KMS-11 (cell line): ENCODE measurements around the gene CD82.

Experiments used
- H2AFZ ChIP-seq: fragments of 200-600 bp; sonication (generic); 2 replicates; pipeline ENCODE4 v1.6.1; 2016; ENCODE audit warnings: antibody characterized with exemption, mixed run types, low read depth
- H3K27ac ChIP-seq: fragments of 200-600 bp; sonication (generic); 2 replicates; pipeline ENCODE4 v1.6.1; 2016; ENCODE audit warnings: mild to moderate bottlenecking, mixed run types
- H3K27me3 ChIP-seq: fragments of 200-600 bp; sonication (generic); 2 replicates; pipeline ENCODE4 v1.6.1; 2017; ENCODE audit warnings: mild to moderate bottlenecking, low read depth, mixed run types, moderate library complexity; ENCODE audit not compliant: insufficient read depth
- H3K36me3 ChIP-seq: fragments of 200-600 bp; sonication (generic); 2 replicates; pipeline ENCODE4 v1.6.1; 2017; ENCODE audit warnings: mild to moderate bottlenecking, mixed run types; ENCODE audit not compliant: insufficient read depth
- H3K4me1 ChIP-seq: fragments of 200-600 bp; sonication (generic); 2 replicates; pipeline ENCODE4 v1.6.1; 2016; ENCODE audit warnings: mild to moderate bottlenecking, low read depth, mixed run types; ENCODE audit not compliant: poor library complexity, severe bottlenecking
- H3K4me2 ChIP-seq: fragments of 200-600 bp; sonication (generic); 2 replicates; pipeline ENCODE4 v1.7.0; 2016; ENCODE audit warnings: mild to moderate bottlenecking, mixed run types
- H3K4me3 ChIP-seq: fragments of 200-600 bp; sonication (generic); IDR thresholded peaks from 2 replicates; pipeline ENCODE4 v1.6.1; 2017; ENCODE audit warnings: low read depth, low read length, mixed read lengths; ENCODE audit not compliant: insufficient read depth
- H3K79me2 ChIP-seq: fragments of 200-600 bp; sonication (generic); 2 replicates; pipeline ENCODE4 v1.6.1; 2016; ENCODE audit warnings: low read depth, mixed run types; ENCODE audit not compliant: insufficient read depth
- H3K9ac ChIP-seq: fragments of 200-600 bp; sonication (generic); 2 replicates; pipeline ENCODE4 v1.6.1; 2016; ENCODE audit warnings: mild to moderate bottlenecking, mixed run types
- H4K20me1 ChIP-seq: fragments of 200-600 bp; sonication (generic); 2 replicates; pipeline ENCODE4 v1.6.1; 2016; ENCODE audit warnings: mild to moderate bottlenecking, mixed run types; ENCODE audit not compliant: insufficient read depth
- TF ChIP-seq, protein P1 (sequence below): fragments of 200-600 bp; sonication (generic); conservative IDR thresholded peaks from 2 replicates; pipeline ENCODE4 v1.6.1; 2017; ENCODE audit warnings: low read depth, mild to moderate bottlenecking, antibody characterized with exemption, low read length, moderate library complexity, mixed read lengths

Gene CD82

GRCh38 chr11:44528103-44528502 lies 37.4 kb upstream of the CD82 start:
- Histone ChIP-seq H3K27ac (no peak overlapping the region), H3K4me1 (no peaks in the 10 kb centered on the region), H2AFZ (no peak overlapping the region), H3K4me2 (no peak overlapping the region), H3K27me3 (no peaks in the 10 kb centered on the region), H3K79me2 (no peaks in the 10 kb centered on the region), H3K4me3 (no peak overlapping the region), H3K36me3 (no peaks in the 10 kb centered on the region), H3K9ac (no peak overlapping the region), H4K20me1 (no peaks in the 10 kb centered on the region)
- TF ChIP-seq, protein P1, sequence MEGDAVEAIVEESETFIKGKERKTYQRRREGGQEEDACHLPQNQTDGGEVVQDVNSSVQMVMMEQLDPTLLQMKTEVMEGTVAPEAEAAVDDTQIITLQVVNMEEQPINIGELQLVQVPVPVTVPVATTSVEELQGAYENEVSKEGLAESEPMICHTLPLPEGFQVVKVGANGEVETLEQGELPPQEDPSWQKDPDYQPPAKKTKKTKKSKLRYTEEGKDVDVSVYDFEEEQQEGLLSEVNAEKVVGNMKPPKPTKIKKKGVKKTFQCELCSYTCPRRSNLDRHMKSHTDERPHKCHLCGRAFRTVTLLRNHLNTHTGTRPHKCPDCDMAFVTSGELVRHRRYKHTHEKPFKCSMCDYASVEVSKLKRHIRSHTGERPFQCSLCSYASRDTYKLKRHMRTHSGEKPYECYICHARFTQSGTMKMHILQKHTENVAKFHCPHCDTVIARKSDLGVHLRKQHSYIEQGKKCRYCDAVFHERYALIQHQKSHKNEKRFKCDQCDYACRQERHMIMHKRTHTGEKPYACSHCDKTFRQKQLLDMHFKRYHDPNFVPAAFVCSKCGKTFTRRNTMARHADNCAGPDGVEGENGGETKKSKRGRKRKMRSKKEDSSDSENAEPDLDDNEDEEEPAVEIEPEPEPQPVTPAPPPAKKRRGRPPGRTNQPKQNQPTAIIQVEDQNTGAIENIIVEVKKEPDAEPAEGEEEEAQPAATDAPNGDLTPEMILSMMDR, result no peak

DNA sequence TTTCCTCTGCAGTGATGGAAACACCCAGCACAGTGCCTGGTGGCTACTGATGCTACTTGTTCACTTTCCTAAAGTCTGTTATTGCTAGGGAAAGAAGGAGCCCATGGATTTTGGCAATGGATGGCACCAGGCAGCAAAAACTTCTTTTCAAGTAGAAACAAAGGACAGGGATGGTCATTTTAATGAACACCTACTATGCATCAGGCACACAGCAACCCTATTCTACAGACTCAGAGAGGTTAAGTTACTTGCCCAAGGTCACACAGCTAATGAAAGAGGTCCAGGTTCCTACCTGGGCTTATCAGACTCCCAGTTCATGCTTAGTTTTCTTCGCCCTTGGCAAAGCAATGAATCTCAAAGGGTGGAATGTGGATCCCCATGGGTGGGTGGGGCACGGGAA lies 36.9 kb upstream of the CD82 start:
- no peaks in the 10 kb centered on the region for H4K20me1 ChIP-seq
- TF ChIP-seq, protein P1, result no peak
- H3K4me1 ChIP-seq, result no peaks in the 10 kb centered on the region
- H2AFZ ChIP-seq, result no peak overlapping the region
- no peaks in the 10 kb centered on the region for H3K27me3 ChIP-seq
- no peak overlapping the region for H3K4me2 ChIP-seq
- H3K27ac ChIP-seq, result no peak overlapping the region
- no peaks in the 10 kb centered on the region for H3K36me3 ChIP-seq
- no peak overlapping the region for H3K4me3 ChIP-seq
- H3K79me2 ChIP-seq, result no peaks in the 10 kb centered on the region
- no peak overlapping the region for H3K9ac ChIP-seq

DNA sequence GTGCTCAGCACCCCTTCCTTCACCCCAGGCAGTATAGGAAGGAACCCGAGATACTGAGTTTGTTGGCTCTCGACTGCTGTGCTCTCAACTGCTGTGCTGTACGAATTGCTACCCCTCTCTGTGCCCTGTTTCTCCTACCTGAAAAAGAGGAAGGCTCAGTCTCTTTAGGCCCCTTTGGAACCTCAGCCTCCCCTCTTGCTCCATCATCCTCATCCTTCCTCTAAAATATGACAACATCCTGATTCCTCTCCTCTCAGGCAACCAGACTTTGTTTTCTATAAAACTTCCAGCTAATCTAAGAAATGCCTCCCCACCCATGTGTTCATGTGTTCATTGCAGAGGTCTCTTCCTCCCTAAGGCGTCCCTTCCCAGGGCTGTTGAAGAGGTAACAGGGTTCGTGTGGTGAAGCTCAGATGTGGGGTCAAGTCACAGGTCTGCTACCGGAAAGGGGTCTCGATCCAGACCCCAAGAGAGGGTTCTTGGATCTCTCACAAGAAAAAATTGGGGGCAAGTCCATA lies 35.5 kb upstream of the CD82 start:
- H3K27me3 ChIP-seq, result no peaks in the 10 kb centered on the region
- no peaks in the 10 kb centered on the region for H3K36me3 ChIP-seq
- H2AFZ ChIP-seq, result no peak overlapping the region
- H3K27ac ChIP-seq, result no peak overlapping the region
- H3K4me2 ChIP-seq, result no peak overlapping the region
- H3K79me2 ChIP-seq, result no peaks in the 10 kb centered on the region
- no peak overlapping the region for H3K9ac ChIP-seq
- TF ChIP-seq, protein P1, result no peak
- no peaks in the 10 kb centered on the region for H3K4me1 ChIP-seq
- no peaks in the 10 kb centered on the region for H4K20me1 ChIP-seq
- H3K4me3 ChIP-seq, result no peak overlapping the region

GRCh38 chr11:44530413-44531115 lies 34.9 kb upstream of the CD82 start:
- H3K79me2 ChIP-seq, result no peaks in the 10 kb centered on the region
- no peak overlapping the region for H3K27ac ChIP-seq
- no peaks in the 10 kb centered on the region for H4K20me1 ChIP-seq
- no peaks in the 10 kb centered on the region for H3K36me3 ChIP-seq
- H2AFZ ChIP-seq, result no peak overlapping the region
- TF ChIP-seq, protein P1, result no peak
- H3K4me2 ChIP-seq, result no peak overlapping the region
- no peak overlapping the region for H3K9ac ChIP-seq
- no peaks in the 10 kb centered on the region for H3K4me1 ChIP-seq
- H3K27me3 ChIP-seq, result no peaks in the 10 kb centered on the region
- no peak overlapping the region for H3K4me3 ChIP-seq
